GM19395 (cell line): ENCODE data around the gene COL4A2.
"Not testable (repeated sequence)": the region's sequence is repeated elsewhere in the genome, so short reads cannot be mapped to it uniquely, and the experiment has no call there.

ENCODE experiments used
- ATAC-seq: cut with Tn5 transposase; IDR thresholded peaks from one replicate; pipeline ENCODE4 v1.9.1; 2021; ENCODE audit warnings: mild to moderate bottlenecking, moderate library complexity; ENCODE audit not compliant: unreplicated experiment

Gene COL4A2

DNA sequence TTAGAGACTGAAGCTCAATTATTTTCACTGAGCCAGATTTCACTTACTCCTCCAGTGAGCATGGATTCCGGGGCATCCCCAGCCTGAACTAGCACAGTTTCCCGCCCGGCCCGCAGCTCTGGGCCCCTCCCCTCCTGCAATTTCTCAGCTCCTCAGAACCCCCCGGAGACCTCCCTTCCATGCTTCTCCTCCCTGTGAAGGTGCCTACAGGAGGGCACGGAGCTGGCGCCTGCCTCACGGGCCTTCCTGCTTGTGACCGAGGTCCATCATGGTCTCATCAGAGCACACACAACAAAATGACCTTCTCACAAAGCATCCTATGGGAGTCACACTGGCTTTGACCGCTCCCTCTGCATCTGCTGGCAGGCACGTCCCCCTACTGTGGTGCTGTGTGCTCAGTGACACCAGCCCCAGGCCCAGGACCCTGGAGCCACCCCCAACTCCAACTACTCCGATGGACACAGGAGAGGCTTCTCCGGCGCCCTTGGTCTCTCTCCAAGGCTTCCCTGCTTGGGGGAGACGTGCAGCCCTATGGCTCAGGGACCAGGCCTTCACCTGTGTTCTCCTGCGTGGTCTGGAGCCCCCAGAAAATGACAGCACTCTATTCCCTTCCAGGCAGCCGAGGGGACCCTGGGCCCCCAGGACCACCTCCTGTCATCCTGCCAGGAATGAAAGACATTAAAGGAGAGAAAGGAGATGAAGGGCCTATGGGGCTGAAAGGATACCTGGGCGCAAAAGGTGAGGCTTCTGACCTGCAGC lies 177.4 kb downstream of the COL4A2 start:
- no peak for ATAC-seq

DNA sequence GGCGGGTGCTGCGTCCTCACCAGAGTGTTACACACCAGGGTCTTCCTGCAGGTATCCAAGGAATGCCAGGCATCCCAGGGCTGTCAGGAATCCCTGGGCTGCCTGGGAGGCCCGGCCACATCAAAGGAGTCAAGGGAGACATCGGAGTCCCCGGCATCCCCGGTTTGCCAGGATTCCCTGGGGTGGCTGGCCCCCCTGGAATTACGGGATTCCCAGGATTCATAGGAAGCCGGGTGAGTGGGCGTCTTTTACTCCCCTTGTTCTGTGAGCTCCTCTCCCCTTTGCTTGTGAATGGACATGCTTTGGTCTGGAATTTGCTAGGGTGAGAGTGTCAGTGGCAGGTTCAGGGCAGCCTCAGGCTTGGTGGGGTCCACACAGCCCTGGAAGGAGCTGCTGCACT lies 178.5 kb downstream of the COL4A2 start:
- no peak for ATAC-seq

DNA sequence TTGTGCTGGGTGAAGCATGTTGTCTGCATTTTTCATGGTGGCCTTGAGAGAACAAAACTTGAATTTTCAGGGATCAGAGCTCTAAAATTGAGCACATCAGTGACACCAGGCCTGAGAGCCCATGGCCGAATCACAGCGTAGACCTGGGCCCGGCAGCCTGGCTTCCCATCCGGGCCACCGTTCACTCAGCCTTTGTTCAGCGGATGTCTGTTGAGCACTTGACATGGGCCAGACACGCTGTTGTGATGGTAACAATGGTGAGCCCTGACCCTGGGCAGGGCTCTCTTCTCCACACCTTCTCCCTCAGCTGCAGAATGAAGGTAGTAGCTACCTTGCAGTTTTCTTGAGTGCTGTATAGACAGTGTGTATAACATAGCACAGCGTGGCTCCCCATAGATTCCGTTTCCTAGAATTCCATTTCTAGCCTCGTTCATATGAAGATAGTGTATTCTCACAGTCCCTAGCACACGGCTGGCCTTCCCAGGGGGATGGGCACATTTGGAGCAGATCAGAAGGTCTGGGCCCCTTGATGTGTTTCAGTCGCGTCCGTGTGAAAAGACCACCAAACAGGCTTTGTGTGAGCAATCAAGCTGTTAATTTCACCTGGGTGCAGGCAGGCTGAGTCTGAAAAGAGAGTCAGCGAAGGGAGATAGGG lies 179.1 kb downstream of the COL4A2 start:
- no peak for ATAC-seq

DNA sequence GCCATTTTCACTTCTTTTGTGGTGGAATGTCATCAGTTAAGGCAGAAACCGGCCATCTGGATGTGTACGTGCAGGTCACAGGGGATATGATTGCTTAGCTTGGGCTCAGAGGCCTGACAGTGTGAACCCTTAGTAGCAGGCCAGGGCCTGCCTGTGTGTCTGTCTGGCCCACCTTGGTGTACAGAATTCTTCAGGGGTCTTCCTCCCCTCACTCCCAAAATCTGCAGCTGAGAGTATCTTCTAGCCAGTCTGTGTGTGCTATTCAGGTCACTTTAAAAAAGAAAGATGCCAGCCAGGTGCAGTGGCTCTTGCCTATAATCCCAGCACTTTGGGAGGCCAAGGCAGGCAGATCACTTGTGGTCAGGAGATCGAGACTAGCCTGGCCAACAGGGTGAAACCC lies 179.8 kb downstream of the COL4A2 start:
- not testable (repeated sequence) for ATAC-seq

GRCh38 chr13:110490009-110490770 lies 183.1 kb downstream of the COL4A2 start:
- no peak for ATAC-seq

DNA sequence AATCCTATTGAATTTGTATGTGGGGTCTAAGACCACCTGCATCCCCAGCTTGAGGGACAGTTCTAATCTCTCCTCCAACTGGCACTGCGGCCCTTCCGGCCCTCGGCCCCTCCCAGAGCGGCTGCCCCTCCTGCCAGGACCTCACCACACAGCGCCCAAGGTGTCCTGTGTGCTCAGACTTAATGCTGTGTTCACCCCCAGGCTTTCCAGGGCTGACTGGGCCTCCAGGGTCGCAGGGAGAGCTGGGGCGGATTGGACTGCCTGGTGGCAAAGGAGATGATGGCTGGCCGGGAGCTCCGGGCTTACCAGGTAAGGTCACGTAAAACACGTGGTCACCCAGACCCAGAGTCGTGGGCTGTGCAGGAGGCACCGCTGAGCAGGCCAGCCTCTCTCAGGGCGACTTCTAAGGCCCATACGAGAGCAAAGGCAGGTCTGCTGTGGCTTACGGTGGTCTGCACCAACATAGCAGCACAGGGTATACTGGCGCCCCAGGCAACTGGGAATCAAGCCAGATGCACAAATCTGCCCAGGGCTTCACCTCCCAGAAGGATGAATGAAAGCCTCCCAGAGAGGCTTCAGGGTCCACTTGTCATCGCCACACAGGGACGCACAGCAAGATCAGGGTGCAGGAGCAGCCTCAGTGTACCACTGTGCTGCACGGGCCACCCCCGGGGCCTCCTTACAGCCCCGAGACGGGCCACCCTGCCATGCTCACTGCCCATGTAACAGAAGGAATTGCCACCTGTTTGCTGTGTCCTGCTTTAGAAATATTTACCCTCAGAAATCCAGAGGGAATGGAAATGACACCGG lies 185.0 kb downstream of the COL4A2 start:
- no peak for ATAC-seq

DNA sequence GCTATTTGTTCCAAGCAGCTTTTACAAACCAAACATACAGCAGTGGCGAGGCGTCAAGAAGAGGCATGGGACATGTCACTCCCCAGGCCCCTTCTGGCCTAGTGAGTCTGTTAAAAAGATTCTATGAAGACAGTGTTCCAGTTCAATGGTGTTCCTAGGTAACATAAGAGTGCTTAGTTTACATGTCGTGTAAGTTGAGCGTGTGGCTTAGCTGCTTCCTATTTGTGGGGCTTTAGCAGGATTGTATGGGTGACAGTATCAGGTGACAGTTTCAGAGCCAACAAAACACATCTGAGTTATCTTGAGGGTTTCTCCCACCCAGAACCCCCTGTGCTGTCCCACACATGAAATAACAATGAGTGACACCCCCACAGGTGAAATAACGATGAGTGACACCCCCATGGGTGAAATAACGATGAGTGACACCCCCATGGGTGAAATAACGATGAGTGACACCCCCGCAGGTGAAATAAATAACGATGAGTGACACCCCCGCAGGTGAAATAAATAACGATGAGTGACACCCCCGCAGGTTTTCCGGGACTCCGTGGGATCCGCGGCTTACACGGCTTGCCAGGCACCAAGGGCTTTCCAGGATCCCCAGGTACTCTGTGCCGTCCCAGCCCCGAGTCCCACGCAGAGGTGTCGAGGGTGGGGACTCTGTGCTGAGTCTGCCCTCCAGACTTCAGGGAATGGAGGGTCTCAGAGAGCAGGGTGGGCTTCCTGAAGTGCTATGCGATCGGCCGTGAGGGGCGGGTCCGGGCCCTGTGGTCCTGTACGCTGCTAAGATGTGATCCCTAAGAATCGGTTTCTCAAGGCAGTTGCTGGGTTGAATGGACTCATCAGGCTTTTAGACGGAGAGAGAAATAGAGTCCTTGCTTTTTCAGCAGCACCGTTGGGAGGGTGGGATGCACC lies 185.9 kb downstream of the COL4A2 start:
- ATAC-seq, result no peak

- no peak for ATAC-seq
Observed at GRCh38 chr13:110493613-110494012, 186.5 kb downstream of the COL4A2 start.

- ATAC-seq, result no peak
Observed at GRCh38 chr13:110495376-110495775, 188.3 kb downstream of the COL4A2 start.

- no peak for ATAC-seq
Observed at GRCh38 chr13:110495881-110496280, 188.8 kb downstream of the COL4A2 start.

DNA sequence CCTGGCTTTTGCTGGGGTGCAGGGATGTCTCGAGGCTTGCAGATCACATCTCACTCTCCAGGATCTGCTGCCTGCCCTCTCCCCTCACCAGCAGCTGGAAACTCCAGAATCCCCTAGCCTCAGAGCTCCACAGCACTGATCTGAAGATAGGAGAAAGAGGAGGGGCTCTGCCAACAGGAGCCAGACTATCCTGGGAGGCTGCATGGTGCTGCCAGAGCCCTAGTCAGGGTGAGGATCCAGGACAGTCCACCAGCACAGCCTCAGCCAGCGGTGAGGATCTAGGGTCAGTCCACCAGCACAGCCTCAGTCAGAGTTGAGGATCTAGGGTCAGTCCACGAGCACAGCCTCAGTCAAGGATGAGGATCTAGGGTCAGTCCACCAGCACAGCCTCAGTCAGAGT lies 189.2 kb downstream of the COL4A2 start:
- ATAC-seq, result no peak

DNA sequence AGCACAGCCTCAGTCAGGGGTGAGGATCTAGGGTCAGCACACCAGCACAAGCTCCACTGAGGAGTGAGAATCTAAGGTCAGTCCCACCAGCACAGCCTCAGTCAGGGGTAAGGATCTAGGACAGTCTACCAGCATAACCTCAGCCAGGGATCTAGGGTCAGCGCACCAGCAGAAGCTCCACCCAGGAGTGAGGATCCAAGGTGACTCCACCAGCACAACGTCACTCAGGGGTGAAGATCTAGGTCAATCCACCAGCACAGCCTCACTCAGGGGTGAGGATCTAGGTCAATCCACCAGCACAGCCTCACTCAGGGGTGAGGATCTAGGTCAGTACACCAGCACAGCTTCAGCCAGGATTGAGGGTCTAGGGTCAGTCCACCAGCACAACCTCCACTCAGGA lies 189.9 kb downstream of the COL4A2 start:
- no peak for ATAC-seq

DNA sequence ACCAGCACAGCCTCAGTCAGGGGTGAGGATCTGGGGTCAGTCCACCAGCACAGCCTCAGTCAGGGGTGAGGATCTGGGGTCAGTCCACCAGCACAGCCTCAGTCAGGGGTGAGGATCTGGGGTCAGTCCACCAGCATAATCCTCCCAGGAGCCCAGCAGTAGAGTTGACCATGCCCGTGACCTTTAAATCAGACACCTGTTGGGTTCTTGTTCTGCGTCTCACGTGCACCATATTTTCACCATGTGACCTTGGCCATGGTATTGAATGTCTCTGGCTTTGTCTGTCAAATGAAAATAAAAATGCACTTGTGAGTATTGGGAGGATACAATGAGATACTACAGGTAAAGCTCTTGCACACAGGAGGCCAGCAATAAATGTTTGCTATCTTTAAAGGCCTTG lies 190.8 kb downstream of the COL4A2 start:
- not testable (repeated sequence) for ATAC-seq

GRCh38 chr13:110498327-110498726 lies 191.2 kb downstream of the COL4A2 start:
- ATAC-seq, result no peak

- no peak for ATAC-seq
Observed at GRCh38 chr13:110498765-110499164, 191.7 kb downstream of the COL4A2 start.

GRCh38 chr13:110499621-110500281 lies 192.7 kb downstream of the COL4A2 start:
- ATAC-seq, result no peak

- no peak for ATAC-seq
Observed at GRCh38 chr13:110500341-110500740, 193.3 kb downstream of the COL4A2 start.

- no peak for ATAC-seq
Observed at GRCh38 chr13:110501188-110501587, 194.1 kb downstream of the COL4A2 start.
